Esophagus squamous epithelium (tissue), 4 donors: ENCODE measurements around the gene FAM131B.

Experiments used
- CTCF ChIP-seq, 6 experiments: fragments of 450-650 bp in 4 of 6; fragments of 200-600 bp in 2 of 6; sonication (generic) in 2 of 6; IDR thresholded peaks; one replicate each; pipeline ENCODE4 v1.5.1; 2016 to 2019; ENCODE audit warnings: antibody characterized with exemption in 6 of 6, mild to moderate bottlenecking in 4 of 6, moderate library complexity in 4 of 6
- POLR2A ChIP-seq, 4 donors: fragments of 450-650 bp; IDR thresholded peaks; one replicate each; pipeline ENCODE4 v1.6.1; 2017; ENCODE audit warnings: antibody characterized with exemption in 4 of 4, mild to moderate bottlenecking in 4 of 4, moderate library complexity in 3 of 4

GRCh38 chr7:143308632-143309031 lies 53.9 kb downstream of the FAM131B start:
- TF ChIP-seq CTCF (IDR thresholded peaks at IDR 0.05) (no peak), POLR2A (IDR thresholded peaks at IDR 0.05) (no peak)
